ENCODE measurements around the gene IGSF21.

DNA sequence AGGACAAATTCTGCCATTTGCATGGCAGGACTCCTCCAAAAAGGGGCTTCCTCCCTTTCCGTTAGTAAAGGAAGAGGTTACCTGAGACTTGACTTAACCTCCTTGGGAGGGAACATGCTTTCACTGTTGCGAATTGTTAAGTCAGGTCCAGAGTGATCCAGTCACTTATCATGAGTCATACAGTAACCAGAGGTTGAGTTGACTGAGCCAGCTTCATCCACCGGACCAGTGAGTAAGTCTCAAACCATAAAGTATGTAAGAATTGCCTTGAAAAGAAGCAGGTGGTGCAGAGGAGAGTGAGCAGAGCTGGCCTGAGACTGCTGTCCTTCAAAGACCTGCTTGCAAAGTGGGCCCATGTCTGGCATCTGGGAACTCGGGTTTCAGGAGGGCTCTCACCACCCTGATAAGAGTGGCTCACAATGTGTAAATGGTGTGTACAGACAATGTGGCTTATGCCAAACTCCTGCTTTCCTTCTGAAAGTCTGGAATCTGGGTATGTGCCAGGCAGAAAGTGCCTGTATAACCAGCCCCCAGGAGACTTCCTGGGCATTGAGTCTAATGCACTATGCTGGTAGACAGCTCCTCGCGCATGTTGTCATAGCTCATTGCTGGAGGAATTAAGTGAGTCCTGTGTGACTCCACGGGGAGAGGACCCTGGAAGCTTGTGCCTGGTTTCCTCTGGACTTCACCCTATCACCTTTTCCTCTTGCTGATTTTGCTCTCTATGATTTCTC, 288.8 kb downstream of the IGSF21 start:
- no peak for TF ChIP-seq GATA2 (IDR thresholded peaks at IDR 0.05; ENCODE audit: low read depth, low read length)
- no peak for TF ChIP-seq GATA3 (IDR thresholded peaks at IDR 0.05; ENCODE audit: low read depth, low read length)

All from SH-SY5Y (cell line).